Muscle layer of colon (tissue), 2 donors: ENCODE data around the gene TMEM30A.

Experiments used
- H3K27ac ChIP-seq: one replicate; pipeline ENCODE4 v1.7.0; 2013; ENCODE audit warnings: low read depth, mild to moderate bottlenecking, low read length, moderate library complexity
- H3K27me3 ChIP-seq, 2 donors: one replicate each; pipeline ENCODE4 v1.7.0; 2013; ENCODE audit warnings: low read length in 2 of 2, mild to moderate bottlenecking in 2 of 2; ENCODE audit not compliant: insufficient read depth in 2 of 2, control insufficient read depth in 1 of 2
- H3K36me3 ChIP-seq: one replicate; pipeline ENCODE4 v1.7.0; 2013; ENCODE audit warnings: mild to moderate bottlenecking, low read length; ENCODE audit not compliant: insufficient read depth
- H3K4me1 ChIP-seq: one replicate; pipeline ENCODE4 v1.7.0; 2013; ENCODE audit warnings: mild to moderate bottlenecking, low read length; ENCODE audit not compliant: insufficient read depth
- H3K4me3 ChIP-seq, 2 donors: one replicate each; pipeline ENCODE4 v1.7.0; 2013; ENCODE audit warnings: low read length in 2 of 2, low read depth in 1 of 2, mild to moderate bottlenecking in 1 of 2, moderate library complexity in 1 of 2
- H3K9ac ChIP-seq: one replicate; pipeline ENCODE4 v1.7.0; 2013; ENCODE audit warnings: low read length
- H3K9me3 ChIP-seq: one replicate; pipeline ENCODE4 v1.7.0; 2013; ENCODE audit warnings: mild to moderate bottlenecking, low read length
- donor health status: abdominal sarcoma.
- donor health status: Adenocarcinoma of cecum.

TMEM30A gene

GRCh38 chr6:75230484-75231325 lies 53.9 kb downstream of the TMEM30A start:
- H3K9me3 ChIP-seq: no peaks in the 10 kb centered on the region
- no peak overlapping the region for H3K4me3 ChIP-seq
- no peaks in the 10 kb centered on the region for H3K36me3 ChIP-seq
- H3K27ac ChIP-seq: no peak overlapping the region
- peaks cover 15% of the 10 kb centered on the region for H3K4me1 ChIP-seq
- no peak overlapping the region for H3K9ac ChIP-seq
- H3K27me3 ChIP-seq: no peaks in the 10 kb centered on the region

GRCh38 chr6:75224303-75224926 lies 60.2 kb downstream of the TMEM30A start:
- no peaks in the 10 kb centered on the region for H3K9me3 ChIP-seq
- H3K4me1 ChIP-seq: no peaks in the 10 kb centered on the region
- H3K27ac ChIP-seq: no peak overlapping the region
- H3K9ac ChIP-seq: no peak overlapping the region
- H3K4me3 ChIP-seq: no peak overlapping the region
- no peaks in the 10 kb centered on the region for H3K27me3 ChIP-seq
- H3K36me3 ChIP-seq: no peaks in the 10 kb centered on the region

GRCh38 chr6:75223428-75223827 lies 61.2 kb downstream of the TMEM30A start:
- Histone ChIP-seq H3K9ac (no peak overlapping the region), H3K4me3 (no peak overlapping the region), H3K9me3 (no peaks in the 10 kb centered on the region), H3K27ac (no peak overlapping the region), H3K36me3 (no peaks in the 10 kb centered on the region), H3K4me1 (no peaks in the 10 kb centered on the region), H3K27me3 (no peaks in the 10 kb centered on the region)

GRCh38 chr6:75222261-75222660 lies 62.3 kb downstream of the TMEM30A start:
- no peak overlapping the region for H3K27ac ChIP-seq
- H3K9ac ChIP-seq: no peak overlapping the region
- H3K4me3 ChIP-seq: no peak overlapping the region
- H3K4me1 ChIP-seq: peaks cover 4% of the 10 kb centered on the region
- no peaks in the 10 kb centered on the region for H3K27me3 ChIP-seq
- no peaks in the 10 kb centered on the region for H3K36me3 ChIP-seq
- H3K9me3 ChIP-seq: no peaks in the 10 kb centered on the region

- H3K27ac ChIP-seq: no peak overlapping the region
- H3K36me3 ChIP-seq: no peaks in the 10 kb centered on the region
- H3K9me3 ChIP-seq: no peaks in the 10 kb centered on the region
- no peak overlapping the region for H3K4me3 ChIP-seq
- no peaks in the 10 kb centered on the region for H3K27me3 ChIP-seq
- H3K4me1 ChIP-seq: peaks cover 11% of the 10 kb centered on the region
- no peak overlapping the region for H3K9ac ChIP-seq
Measured at GRCh38 chr6:75221116-75221515, 63.5 kb downstream of the TMEM30A start.

- H3K4me1 ChIP-seq: peaks cover 11% of the 10 kb centered on the region
- H3K9me3 ChIP-seq: no peaks in the 10 kb centered on the region
- no peak overlapping the region for H3K27ac ChIP-seq
- H3K4me3 ChIP-seq: no peak overlapping the region
- no peaks in the 10 kb centered on the region for H3K27me3 ChIP-seq
- no peak overlapping the region for H3K9ac ChIP-seq
- H3K36me3 ChIP-seq: no peaks in the 10 kb centered on the region
Measured at GRCh38 chr6:75220357-75220756, 64.2 kb downstream of the TMEM30A start.

GRCh38 chr6:75219263-75219662 lies 65.3 kb downstream of the TMEM30A start:
- H3K9me3 ChIP-seq: no peaks in the 10 kb centered on the region
- H3K4me3 ChIP-seq: no peak overlapping the region
- H3K4me1 ChIP-seq: peaks cover 11% of the 10 kb centered on the region
- no peaks in the 10 kb centered on the region for H3K27me3 ChIP-seq
- H3K36me3 ChIP-seq: no peaks in the 10 kb centered on the region
- no peak overlapping the region for H3K27ac ChIP-seq
- no peak overlapping the region for H3K9ac ChIP-seq

GRCh38 chr6:75217193-75217592 lies 67.4 kb downstream of the TMEM30A start:
- Histone ChIP-seq H3K4me1 (peaks cover 11% of the 10 kb centered on the region), H3K27me3 (no peaks in the 10 kb centered on the region), H3K9ac (no peak overlapping the region), H3K9me3 (no peaks in the 10 kb centered on the region), H3K27ac (no peak overlapping the region), H3K4me3 (no peak overlapping the region), H3K36me3 (no peaks in the 10 kb centered on the region)

GRCh38 chr6:75215291-75215690 lies 69.3 kb downstream of the TMEM30A start:
- H3K9ac ChIP-seq: no peak overlapping the region
- H3K36me3 ChIP-seq: no peaks in the 10 kb centered on the region
- H3K27me3 ChIP-seq: no peaks in the 10 kb centered on the region
- H3K4me1 ChIP-seq: peaks cover 11% of the 10 kb centered on the region
- H3K9me3 ChIP-seq: no peaks in the 10 kb centered on the region
- no peak overlapping the region for H3K4me3 ChIP-seq
- H3K27ac ChIP-seq: no peak overlapping the region

- Histone ChIP-seq H3K4me3 (no peak overlapping the region), H3K27ac (no peak overlapping the region), H3K9ac (no peak overlapping the region), H3K9me3 (no peaks in the 10 kb centered on the region), H3K4me1 (peaks cover 14% of the 10 kb centered on the region), H3K36me3 (no peaks in the 10 kb centered on the region), H3K27me3 (no peaks in the 10 kb centered on the region)
Measured at GRCh38 chr6:75213732-75214131, 70.9 kb downstream of the TMEM30A start.

- Histone ChIP-seq H3K9me3 (no peaks in the 10 kb centered on the region), H3K27ac (no peak overlapping the region), H3K4me1 (peaks cover 17% of the 10 kb centered on the region), H3K36me3 (no peaks in the 10 kb centered on the region), H3K27me3 (no peaks in the 10 kb centered on the region), H3K4me3 (no peak overlapping the region), H3K9ac (no peak overlapping the region)
Measured at GRCh38 chr6:75213112-75213511, 71.5 kb downstream of the TMEM30A start.
